GM19455 (cell line): Measurements from ENCODE around the gene DCTPP1.
A peak's percentile ranks its signal among the peaks of the same experiment; 100 is the strongest.

Source experiments
- ATAC-seq: cut with Tn5 transposase; IDR thresholded peaks from one replicate; pipeline ENCODE4 v1.9.1; 2021; ENCODE audit not compliant: unreplicated experiment

DCTPP1 gene

GRCh38 chr16:30382111-30382881, 47.5 kb downstream of the DCTPP1 start, which contains the start of gene SEPTIN1:
SEPTIN1 (minus strand) TSS chr16:30382561; CDS start chr16:30382542, 19 bp downstream.
- no peak for ATAC-seq

- no peak for ATAC-seq
These were observed 48.4 kb downstream of the DCTPP1 start for GRCh38 chr16:30381291-30382041.

DNA sequence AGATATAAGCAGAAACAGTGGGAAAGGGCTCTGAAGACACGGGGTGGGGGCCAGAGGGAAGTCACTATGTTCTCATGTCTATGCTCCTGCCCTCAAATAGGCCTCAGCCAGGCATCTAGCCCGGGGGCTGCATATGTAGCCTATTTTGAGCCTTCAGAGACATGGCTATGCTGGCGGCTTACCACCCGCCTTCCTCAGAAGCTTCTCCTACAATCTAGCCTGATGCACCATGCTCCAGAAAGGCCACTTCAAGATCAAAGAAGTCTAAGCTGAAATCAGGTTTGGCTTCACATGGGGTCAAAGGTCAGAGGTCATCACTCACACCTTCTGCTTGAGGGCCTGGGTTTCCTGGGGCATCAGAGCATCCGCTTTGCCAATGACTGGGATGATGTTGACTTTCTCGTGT, 49.0 kb downstream of the DCTPP1 start:
- no peak for ATAC-seq

DNA sequence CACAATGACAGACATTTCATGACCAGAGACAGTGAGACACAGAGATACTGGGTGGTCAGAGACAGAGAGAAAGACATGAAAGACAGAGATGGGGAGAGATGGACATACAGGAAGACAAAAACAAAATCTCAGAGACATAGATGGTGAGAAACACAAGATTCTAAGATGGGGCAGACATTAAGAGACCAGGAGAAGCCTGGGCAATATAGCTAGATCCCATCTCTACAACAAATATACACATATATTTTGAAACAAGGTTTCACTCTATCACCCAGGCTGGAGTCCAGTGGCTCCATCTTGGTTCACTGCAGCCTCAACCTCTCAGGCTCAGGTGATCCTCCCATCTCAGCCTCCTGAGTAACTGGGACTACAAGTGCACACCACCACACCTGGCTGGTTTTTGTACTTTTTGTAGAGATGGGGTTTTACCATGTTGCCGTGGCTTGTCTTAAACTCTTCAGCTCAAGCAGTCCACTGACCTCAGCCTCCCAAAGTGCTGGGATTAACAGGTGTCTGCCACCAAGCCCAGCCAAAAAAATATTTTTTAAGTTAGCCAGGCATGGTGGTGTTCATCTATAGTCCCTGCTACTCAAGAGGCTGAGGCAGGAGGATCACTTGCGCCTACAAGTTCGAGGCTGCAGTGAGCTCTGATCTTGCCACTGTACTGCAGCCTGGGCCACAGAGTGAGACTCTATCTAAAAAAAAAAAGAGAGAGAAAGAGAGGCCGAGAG, 49.6 kb downstream of the DCTPP1 start:
- no peak for ATAC-seq

GRCh38 chr16:30379158-30379783, 50.6 kb downstream of the DCTPP1 start:
- no peak for ATAC-seq

DNA sequence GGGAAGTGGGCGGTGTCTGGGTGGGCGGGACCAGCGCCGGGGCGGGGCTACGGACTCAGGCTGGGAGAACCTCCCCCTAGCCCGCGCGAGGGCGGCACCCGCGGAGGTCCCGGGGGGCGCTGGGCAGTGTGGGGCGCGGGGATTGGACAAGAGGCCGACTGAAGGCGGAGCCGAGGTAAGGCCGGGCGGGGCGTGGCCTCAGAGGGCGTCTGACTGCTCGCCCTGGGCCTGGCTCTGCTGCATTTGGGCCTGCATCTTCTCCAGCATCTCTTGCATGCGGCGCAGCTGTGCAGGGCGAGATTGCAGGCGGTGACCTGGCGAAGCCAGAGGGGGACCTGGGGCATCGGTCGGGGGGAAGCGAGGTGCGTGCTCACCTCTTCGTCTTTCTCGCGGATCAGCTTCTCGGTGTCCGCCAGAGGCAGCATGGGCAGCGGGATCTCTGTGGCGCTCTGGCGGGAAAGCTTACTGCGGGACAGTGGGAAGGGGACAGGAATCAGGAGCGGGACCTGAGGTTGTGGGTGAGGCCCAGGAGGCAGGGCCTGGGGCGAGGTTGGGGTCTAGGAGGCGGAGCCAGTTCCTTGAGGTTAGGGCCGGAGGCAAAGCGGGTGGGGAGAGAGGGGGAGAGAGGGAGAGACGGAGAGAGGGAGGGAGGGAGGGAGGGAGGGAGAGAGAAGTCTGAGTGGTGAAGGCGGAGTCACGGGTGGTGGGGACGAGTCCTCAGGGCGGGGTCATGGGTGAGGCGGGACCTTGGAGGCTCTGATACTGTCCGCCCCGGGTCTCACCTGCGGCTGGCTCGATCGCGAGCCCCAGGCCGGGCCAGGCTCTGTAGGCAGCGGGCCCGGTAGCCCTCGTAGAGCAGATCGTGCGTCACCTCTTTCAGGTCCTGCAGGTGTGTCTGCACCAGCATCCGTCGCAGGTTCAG, 51.3 kb downstream of the DCTPP1 start:
- ATAC-seq: peak; percentile 71

- peak; percentile 32 for ATAC-seq
These were observed 52.0 kb downstream of the DCTPP1 start for GRCh38 chr16:30377812-30378235.

DNA sequence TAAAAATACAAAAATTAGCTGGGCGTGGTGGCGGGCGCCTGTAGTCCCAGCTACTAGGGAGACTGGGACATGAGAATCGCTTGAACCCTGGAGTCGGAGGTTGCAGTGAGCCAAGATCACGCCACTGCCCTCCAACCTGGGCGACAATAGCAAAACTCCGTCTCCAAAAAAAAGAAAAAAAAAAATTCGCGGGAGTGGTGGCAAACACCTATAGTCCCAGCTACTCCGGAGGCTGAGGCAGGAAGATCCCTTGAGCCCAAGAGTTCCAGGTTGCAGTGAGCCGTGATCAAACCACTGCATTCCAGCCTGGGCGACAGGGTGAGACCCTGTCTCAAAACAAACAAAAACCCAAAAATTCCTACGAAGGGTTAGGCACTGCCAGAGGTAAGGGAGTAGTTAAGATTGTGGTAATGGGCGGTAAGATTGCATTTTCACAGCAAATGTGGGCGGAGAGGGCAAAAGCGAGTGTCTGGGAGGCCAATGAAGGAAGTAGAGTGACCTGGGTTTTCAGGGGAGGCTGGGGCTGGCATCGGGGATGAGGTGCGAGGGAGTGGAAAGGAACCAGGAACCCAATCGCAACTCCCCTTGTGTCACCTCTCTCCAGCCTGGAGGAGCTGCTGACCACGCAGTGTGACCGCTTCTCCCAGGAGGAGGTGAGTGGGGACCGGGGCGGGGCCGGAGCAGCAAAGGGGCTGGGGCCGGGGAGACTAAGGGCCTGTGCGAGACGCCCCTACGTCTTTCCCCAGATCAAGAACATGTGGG, 52.6 kb downstream of the DCTPP1 start:
- ATAC-seq: peak; percentile 2

GRCh38 chr16:30376461-30376902, 53.3 kb downstream of the DCTPP1 start:
- ATAC-seq: no peak

DNA sequence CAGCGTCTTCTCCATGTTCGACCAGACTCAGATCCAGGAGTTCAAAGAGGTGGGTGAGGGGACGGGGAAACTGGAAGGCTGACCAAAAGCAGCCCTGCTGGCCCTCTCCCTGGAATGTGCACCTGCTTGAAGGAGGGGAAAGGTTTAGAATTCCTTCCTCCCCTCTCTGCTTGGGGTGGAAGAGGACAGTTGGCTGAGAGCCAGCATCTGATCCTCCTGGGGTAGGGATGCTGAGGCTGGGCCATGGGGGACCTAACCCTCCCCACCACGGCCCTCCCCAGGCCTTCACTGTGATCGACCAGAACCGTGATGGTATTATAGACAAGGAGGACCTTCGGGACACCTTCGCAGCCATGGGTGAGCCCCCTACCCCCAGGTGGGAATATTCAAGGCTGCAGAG, 54.0 kb downstream of the DCTPP1 start:
- ATAC-seq: no peak

DNA sequence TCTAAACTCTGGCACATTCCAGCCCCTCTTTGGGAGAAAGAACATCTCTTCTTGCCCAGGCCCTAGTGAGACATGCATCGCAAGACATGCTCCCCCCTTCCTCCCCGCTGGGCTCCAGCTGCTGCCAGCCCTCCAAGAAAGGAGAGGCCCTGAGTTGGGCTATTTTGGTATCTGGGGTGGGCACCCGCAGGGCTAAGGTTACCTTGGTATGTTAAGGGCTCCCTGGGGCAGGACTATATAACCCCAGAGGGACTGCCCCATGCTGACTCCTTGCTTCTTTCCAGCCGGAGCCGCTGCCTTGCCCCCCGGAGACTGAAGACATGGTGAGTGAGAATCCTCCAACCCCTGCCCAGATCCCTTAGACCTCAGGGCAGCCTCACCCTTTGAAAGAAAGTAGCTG, 55.3 kb downstream of the DCTPP1 start, which contains the start of gene MYL11:
TSS of gene MYL11 (plus strand) at position 265 of the 400 bp plus-strand sequence. CDS start at position 321, 56 bp downstream.
- no peak for ATAC-seq
